LHCN-M2 (cell line): ENCODE measurements around the gene RPS6KA5. TPM values are rescaled to one million over a fixed set of nuclear protein-coding genes. Genes with fewer than 3 reads are reported as not detected.
"Not testable (repeated sequence)": the region's sequence is repeated elsewhere in the genome, so short reads cannot be mapped to it uniquely, and the experiment has no call there.

Experiments
- DNase-seq: peaks from one replicate; pipeline ENCODE4 v3.0.0-alpha.2; 2012; ENCODE audit warnings: low read depth
- total RNA-seq: library from RNA; depleted of rRNA; stranded (reverse); fragments of >200 nt; gene quantifications from 2 replicates; pipeline ENCODE4 v1.2.3, GENCODE V29; 2014

The RPS6KA5 gene
- total RNA-seq, 1 experiment from 2014 or later = 6.1 TPM

DNA sequence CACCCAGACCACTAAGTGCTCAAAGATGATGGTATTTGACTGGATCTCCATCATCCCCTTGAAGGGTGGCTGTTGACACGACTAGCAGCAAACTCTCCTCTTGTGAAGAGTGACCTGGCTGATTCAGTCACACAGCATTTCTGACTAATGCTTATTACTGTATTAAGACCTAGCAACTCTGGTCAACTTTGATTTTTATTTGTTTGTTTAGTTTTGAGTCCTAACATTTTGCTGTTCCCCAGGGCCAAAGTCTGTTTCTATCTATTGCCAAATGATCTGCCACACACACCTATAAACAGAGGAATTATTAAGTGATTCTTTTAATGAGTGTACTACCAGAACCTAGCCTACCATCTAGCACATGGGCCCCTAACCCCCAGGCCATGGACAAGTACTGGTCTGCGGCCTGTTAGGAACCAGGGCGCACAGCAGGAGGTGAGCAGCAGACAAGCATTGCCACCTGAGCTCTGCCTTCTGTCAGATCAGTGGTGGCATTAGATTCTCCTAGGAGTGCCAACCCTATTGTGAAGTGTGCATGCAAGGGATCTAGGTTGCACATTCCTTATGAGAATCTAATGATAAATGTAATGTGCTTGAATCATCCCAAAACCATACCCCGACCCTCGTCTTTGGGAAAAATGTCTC lies 120.0 kb downstream of the RPS6KA5 start:
- no peak for DNase-seq

DNA sequence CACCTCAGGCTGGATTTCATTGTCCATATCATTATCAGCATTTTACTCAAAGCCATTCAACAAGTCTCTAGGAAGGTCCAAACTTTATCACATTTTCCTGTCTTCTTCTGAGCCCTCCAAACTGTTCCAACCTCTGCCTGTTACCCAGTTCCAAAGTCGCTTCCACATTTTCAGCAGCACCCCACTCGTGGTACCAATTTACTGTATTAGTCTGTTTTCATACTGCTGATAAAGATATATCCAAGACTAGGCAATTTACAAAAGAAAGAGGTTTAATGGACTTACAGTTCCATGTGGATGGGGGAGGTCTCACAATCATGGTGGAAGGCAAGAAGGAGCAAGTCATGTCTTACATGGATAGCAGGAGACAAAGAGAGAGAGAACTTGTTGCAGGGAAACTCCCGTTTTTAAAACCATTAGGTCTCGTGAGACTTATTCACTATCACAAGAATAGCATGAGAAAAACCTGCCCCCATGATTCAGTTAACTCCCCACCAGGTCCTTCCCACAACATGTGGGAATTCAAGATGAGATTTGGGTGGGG lies 121.1 kb downstream of the RPS6KA5 start:
- not testable (repeated sequence) for DNase-seq

DNA sequence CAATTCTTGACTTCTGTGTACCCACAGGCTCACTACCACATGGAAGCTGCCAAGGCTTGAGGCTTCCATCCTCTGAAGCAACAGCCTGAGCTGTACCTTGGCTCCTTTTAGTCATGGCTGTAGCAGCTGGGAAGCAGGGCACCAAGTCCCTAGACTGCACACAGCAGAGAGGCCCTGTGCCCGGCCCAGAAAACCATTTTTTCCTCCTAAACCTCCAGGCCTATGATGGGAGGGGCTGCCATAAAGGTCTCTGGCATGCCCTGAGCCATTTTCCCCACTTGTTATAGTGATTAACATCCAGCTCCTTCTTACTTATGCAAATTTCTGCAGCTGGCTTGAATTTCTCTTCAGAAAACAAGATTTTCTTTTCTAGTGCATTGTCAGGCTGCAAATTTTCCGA lies 121.8 kb downstream of the RPS6KA5 start:
- no peak for DNase-seq

DNA sequence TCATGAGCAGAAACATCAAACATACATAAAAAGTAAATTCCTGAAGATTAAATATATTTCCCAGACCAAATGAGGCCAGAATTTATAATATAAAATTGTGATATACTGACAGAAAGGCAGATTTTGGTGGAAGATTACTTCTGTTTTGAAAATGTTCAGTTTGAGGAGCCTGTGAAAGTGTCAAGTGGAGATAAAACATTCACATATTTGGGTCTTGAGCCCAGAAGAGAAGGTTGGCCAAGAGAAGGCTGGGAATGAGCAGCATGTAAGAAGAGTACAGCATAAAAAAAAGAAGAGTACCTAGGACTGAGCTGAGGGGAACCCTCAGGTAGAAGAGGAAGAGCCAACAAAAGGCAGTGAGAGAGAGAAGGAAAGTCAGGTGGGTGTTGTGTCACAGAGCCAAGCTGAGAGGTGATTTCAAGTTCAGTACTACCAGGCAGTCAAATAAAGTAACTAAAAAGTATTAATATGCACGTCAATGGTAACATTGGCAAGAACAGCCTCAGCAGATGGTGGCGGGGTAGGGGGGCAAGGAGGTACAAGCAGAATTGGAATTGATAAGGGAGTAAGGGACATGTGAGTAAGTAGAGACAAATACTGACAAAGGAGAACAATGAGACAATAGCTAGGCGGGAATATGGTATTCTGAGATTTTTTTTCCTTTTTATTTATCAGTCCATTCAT lies 123.5 kb downstream of the RPS6KA5 start:
- no peak for DNase-seq

DNA sequence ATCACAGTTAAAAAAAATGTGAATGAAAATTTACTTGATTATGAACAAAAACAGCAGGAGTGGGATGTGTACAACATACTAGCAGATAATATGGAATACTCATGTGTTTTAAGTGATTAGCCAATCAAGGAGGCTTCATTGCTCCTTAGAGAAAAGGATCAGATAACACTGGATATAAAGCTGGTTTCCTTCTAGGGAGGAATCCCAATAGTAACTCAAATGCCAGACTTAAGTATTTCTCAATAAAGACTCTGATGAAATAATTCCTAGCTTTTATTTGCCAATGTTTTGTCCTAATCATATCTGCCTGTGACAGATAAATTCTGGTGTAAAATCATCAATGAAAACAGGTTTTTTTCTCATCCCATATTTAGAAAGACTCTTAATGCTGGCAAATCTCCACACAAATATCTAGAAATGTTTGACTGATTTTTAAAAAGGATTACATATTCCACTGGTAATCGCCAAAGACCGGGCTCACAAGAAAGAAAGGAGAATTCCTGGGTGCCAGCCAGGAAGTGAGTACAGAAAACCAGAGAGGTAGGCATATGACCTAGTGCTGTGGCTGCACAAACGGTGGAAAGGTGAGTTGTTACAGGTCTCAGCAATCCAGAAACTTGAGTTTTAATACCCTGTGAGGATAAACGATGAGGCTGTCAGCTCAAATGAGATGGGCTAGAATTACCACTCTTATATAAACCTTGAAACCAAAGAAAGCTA lies 135.7 kb downstream of the RPS6KA5 start:
- DNase-seq = no peak

DNA sequence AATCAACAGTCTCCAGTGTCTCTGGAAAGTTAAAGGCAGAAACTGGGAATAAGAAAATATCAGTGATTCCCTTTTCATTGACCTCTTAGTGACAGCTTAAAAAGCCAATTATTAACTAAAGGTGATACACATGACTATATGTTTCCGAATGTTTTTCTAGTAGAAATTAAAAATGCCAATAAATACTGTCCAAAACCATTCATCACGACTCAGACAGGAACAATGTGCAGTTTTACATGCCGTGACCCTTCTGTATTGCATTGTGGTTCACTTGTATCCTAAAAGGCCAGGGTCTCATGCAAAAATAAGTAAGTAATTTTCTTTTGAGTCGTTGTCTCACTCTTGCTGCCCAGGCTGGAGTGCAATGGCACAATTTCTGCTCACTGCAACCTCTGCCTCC lies 138.3 kb downstream of the RPS6KA5 start:
- no peak for DNase-seq

DNA sequence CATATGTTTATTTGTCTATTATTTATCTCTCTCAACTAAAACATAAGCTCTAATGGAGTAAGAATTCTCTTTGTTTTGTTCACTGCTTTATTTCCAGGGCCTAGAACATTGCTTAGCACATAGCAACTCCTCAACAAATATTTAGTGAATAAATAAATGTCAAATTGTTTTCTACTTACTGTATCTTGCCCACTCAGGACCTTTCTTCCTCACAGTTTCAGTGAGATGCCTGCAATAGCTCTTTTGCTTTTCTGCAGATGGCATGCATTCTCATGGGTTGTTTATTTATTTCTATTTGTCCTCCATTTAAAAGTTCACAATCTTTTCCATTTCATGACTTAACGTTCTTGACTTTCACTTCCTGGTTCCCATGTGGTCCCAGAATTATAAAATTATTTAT lies 149.3 kb downstream of the RPS6KA5 start:
- DNase-seq = no peak

DNA sequence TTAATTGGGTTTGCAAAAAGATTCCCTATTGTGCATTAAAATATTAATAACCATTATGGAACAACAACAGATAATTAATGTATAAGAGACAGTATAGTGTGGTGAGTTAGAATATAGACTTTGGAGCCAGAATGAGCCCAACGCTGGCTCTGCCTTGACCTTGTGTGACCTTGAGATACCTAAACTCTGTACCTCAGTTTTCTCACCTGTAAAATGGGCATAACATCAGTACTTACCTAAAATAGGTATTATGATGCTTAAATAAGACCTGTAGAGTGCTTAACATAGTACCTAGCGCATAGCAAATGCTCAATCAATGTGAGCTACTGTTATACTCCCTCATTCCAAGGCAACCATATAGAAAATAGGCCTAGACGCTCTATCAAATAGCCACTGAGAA lies 153.3 kb downstream of the RPS6KA5 start:
- DNase-seq = no peak

DNA sequence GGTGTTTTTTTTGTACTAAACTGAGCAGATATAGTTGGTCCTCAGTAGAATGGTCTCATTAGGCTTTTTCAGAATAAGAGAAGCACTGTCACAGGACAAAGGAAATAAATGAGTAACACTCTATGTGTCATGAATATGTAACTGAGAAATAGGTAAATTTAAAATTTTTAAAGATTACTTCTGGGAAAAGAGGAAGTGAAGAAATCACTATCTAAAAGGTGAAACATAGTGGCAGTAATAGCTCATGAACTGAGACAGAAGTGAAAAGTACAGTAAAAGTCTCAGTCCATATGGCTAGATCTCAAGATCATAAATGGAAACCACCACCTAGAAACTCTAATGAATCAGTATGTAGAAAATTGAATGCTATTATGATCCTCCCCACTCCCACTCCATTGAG lies 154.9 kb downstream of the RPS6KA5 start:
- no peak for DNase-seq

DNA sequence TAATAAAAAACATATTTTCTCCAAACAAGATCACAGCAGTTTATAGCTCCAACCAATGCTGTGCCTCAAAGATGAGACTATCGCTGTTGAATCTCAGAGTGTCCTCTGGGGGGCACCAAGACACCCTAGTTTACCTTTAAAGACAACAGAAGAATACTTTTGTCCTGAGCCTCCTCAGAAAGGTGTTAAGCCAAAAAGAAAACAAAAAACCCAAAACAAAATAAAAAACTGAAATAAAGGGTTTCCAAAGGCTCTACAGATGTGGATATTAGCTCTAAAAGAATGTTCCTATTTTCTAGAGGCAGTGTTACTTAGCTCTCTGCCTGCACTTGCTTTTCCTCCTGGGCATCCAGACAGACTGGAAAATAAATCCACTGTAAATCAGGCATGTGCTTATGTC lies 157.3 kb downstream of the RPS6KA5 start:
- peak; percentile 55 for DNase-seq

DNA sequence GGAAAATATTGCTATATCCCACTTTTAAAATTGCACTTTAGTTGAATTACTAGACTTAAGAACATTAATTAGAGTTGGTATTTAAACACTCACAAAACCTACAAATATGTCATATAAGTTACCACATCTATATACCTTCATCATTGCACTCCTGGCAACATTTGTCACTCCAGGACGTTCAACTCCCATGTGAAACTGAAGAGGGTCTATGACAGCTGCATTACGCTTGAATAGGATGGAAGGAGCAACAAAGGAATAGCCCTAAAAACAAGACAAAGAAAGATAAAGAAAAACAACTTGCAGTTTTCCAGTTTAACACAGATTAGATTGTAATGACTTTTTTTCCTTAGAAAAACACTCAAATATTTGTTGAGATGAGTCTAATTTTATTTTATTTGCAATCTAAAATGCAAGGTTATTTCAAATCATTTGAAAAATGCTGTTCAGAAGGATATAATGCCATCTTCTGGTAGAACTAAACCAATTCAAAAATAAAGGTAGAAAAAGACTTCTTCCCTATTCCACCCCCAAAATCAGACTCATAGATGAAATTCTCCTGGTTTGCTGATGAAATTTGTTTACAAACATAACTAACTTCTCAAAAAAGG lies 159.9 kb downstream of the RPS6KA5 start:
- DNase-seq = no peak

DNA sequence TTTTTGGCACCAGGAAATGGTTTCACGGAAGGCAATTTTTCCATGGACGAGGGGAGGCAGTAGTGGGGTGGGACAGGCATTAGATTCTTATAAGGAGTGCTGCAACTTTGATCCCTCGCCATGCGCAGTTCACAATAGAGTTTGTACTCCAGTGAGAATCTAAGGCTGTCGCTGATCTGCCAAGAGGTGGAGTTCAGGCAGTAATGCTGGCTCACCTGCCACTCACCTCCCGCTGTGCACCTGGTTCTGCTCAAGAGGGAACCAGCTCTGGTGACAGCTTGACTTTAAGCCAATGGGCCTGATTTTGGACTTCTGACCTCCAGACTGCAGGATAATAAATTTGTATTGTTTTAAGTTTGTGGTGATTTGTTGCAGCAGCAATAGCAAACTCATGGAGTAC lies 163.4 kb downstream of the RPS6KA5 start:
- no peak for DNase-seq

DNA sequence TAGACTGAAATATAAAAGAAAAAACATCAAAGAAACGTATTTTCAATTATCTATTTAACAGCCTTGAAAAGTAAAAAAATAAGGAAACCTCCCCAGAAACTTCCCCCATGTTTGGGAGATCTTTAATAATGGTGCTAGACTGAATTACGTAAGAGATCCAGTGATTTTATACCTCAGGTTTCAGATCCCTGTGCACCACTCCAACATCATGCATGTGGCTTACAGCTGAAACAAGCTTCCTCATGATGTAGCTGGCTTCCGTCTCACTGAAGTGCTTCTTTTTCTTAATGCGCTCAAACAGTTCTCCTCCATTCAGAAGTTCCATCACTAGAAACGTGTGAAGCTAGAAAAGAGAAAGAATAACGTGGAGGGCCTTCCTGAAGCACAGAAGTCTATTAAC lies 166.2 kb downstream of the RPS6KA5 start:
- DNase-seq = no peak

DNA sequence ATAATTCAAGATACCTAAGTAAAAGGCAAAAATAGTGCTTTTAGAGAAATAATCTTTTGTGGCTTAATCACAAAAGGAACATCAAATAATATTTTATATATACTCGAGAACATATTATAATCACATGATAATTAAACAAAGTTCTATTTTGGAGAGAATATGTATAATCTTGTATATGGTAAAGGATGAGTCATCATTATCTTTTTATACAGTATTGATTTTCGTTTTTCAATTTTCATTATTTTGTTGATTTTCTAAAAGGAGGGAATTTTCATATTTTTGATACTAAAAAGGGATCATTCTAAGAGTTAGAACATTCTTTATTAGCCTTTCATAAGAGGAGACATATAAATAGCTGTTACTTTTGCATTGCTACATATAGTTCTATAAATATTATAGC lies 166.9 kb downstream of the RPS6KA5 start:
- no peak for DNase-seq

DNA sequence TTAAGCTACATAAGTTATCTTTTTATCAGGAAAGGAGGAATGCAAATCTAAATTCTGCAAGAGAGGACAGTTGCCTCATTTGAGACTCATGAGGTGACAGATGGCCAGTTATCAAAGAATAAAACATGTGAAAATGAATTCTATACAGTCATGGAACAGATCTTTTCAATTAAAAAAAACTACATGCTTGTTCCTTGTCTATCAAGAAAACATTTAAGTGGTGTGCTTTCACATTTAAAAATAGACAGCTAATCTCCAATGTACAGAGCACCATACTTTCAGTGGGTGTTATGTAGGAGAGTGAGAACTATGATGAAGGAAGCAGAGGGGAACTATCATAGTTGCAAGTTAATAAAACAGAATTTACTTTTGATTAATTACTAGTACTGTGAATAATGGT lies 167.5 kb downstream of the RPS6KA5 start:
- DNase-seq = no peak

DNA sequence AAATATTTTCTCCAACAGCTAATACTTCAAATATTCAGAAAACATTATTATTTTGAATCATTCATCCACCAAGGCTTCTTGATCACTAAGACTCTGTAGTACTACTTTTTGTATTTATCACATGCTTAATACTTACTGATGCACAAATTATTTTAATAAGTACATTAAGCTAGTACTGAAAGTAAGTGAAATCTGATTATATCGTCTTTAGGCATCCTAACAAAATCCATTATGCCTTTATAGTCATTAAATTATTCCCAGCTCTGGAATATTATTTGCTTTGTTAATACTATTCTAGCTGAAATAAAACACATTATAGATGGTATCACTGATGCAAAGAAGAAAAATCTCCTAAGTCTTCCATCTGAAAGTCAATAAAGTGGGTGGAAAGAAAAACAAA lies 169.1 kb downstream of the RPS6KA5 start:
- no peak for DNase-seq

DNA sequence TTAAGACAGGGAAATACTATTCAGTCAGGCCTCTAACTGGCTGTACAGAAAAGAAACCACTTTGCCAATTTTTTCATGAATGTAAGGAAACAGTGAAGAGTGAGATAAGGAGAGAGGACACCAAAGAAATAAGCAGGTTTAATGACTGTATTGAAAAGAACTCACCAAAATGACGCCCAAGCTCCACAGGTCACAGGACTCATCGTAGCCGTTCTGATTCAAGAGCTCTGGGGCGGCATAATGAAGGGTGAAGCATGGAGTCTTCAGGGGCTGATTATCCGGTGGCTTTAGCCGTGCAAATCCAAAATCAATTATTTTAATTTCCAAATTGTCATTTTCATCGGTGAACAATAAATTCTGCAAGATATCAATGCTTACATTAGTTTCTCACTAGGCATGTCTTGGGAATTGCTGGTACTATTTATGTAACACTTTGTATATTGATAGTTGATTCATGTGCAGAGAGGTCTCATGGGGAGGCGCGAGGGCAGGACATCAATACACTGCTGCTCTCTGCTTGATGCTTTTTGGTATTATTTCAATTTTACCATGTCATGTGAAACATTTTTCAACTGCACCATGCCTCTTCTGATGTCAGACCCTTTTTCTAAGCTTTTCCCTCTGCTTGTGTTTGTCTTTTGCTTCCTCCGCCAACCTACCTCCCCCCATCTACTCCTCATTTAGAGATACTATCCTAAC lies 170.0 kb downstream of the RPS6KA5 start:
- DNase-seq = no peak

DNA sequence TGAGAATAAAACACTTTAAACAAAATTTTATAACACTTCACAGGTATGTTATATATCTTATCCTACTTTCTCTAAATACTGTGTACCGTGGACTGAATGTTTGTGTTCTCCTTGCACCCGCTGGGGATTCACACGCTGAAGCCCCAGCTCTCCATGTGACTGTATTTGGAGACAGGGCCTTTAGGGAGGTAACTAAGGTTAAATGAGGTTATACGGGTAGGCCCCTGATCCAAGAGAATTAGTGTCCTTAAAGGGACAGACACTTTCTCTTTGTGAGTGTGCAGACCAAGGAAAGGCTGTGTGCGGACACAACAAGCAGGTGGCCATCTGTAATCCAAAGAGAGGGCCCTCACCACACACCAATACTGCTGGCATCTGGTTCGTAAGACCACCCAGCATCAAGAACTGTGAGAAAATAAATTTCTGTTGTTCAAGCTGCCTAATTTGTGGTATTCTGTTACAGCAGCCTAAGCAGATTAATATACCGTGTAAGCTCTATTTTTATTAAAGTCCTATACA lies 174.1 kb downstream of the RPS6KA5 start:
- no peak for DNase-seq

DNA sequence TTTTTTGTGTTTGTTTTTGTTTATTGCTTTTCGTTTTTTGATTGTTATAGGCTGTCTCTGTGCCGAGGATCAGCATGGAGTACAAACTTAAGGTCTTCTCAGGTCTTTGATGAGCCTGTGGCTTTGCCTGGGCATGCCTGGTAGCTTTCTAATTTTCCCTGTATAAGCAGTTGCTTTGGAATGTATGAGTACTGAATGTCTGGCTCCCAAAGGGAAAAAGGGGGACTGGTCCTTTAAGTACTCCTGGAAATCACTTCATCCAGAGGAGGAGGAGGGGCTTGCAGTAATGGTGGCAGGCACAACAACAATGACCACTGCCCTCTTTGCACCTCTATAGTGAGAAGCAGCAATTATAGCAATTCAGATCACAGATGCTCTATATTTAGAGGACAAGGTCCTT lies 176.7 kb downstream of the RPS6KA5 start:
- DNase-seq = peak; percentile 24

DNA sequence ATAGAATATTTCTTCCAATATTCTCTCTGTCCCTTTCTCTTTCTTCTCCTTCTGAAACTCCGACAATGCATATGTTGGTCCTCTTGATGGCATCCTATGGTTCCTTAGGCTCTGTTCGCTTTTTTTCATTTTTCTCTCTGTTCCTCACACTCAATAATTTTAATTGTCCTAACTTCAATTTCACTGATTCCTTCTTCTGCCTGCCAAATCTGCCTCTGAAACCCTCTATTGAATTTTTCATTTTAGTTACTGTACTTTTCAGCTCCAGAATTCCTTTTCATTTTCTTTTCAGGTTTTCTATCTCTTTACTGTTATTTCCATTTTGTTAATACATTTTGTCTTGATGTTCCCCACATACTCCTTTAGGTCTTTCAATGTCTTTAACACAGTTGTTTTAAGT lies 177.2 kb downstream of the RPS6KA5 start:
- DNase-seq = no peak

DNA sequence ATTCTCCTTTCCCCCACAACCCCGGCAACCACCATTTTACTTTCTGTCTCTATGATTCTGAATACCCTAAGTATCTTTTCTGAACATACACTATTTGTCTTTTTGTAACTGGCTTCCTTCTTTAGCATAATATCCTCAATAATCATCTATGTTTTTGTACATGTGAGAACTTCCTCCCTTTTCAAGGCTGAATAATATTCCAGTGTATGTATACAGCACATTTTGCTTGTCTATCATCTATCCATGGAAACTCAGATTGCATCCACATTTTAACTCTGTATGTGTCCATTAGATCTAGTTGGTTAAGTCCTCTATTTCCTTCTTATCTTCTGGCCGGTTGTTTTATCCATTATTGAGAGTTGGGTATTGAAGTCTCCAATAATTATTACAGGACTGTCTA lies 180.2 kb downstream of the RPS6KA5 start:
- DNase-seq = no peak
